HT-29 (cell line): Measurements from ENCODE around the gene TAC4. TPM values are rescaled to one million over a fixed set of nuclear protein-coding genes. Genes with fewer than 3 reads are reported as not detected.

ENCODE experiments used
- DNase-seq: peaks from one replicate; pipeline ENCODE4 v3.0.0-alpha.2; 2015; ENCODE audit warnings: low spot score
- total RNA-seq: library from RNA; depleted of rRNA; stranded (reverse); fragments of >200 nt; shearing (Covaris generic); gene quantifications from 2 replicates; pipeline ENCODE4 v1.2.3, GENCODE V29; 2014; rRNA removed

Gene TAC4
- total RNA-seq, result not detected in 2 replicates

GRCh38 chr17:49848019-49848473 lies at the start of gene TAC4:
TSS of gene TAC4 (minus strand) at chr17:49848069. CDS start at chr17:49848017, 52 bp downstream.
- DNase-seq, result no peak

- no peak for DNase-seq
Observed at GRCh38 chr17:49896860-49897259, 49.0 kb upstream of the TAC4 start.

- DNase-seq, result no peak
Observed at GRCh38 chr17:49896222-49896621, 48.4 kb upstream of the TAC4 start.

GRCh38 chr17:49895812-49896211 lies 47.9 kb upstream of the TAC4 start:
- no peak for DNase-seq

GRCh38 chr17:49894761-49895160 lies 46.9 kb upstream of the TAC4 start:
- DNase-seq, result peak; percentile 75

- DNase-seq, result no peak
Observed at GRCh38 chr17:49891694-49892389, 44.0 kb upstream of the TAC4 start.

- no peak for DNase-seq
Observed at GRCh38 chr17:49891271-49891670, 43.4 kb upstream of the TAC4 start.

- DNase-seq, result no peak
Observed at GRCh38 chr17:49890852-49891251, 43.0 kb upstream of the TAC4 start.

- DNase-seq, result no peak
Observed at GRCh38 chr17:49890077-49890821, 42.4 kb upstream of the TAC4 start.

GRCh38 chr17:49889500-49889899 lies 41.6 kb upstream of the TAC4 start:
- DNase-seq, result peak; percentile 25

GRCh38 chr17:49887744-49888360 lies 40.0 kb upstream of the TAC4 start:
- peak; percentile 25 for DNase-seq

- DNase-seq, result peak; percentile 84
Observed at GRCh38 chr17:49887086-49887743, 39.3 kb upstream of the TAC4 start.

GRCh38 chr17:49886036-49886435 lies 38.2 kb upstream of the TAC4 start:
- no peak for DNase-seq

GRCh38 chr17:49882434-49882833 lies 34.6 kb upstream of the TAC4 start:
- DNase-seq, result no peak

- DNase-seq, result no peak
Observed at GRCh38 chr17:49881054-49881402, 33.2 kb upstream of the TAC4 start.

GRCh38 chr17:49880291-49881053 lies 32.6 kb upstream of the TAC4 start:
- peak; percentile 81 for DNase-seq

GRCh38 chr17:49878931-49879904 lies 31.3 kb upstream of the TAC4 start:
- DNase-seq, result no peak

- DNase-seq, result no peak
Observed at GRCh38 chr17:49875685-49876084, 27.8 kb upstream of the TAC4 start.

- DNase-seq, result no peak
Observed at GRCh38 chr17:49874911-49875310, 27.0 kb upstream of the TAC4 start.

GRCh38 chr17:49873926-49874325 lies 26.1 kb upstream of the TAC4 start:
- no peak for DNase-seq
